H1 (cell line): Measurements from ENCODE around the gene SLC30A7.
A peak's percentile ranks its signal among the peaks of the same experiment; 100 is the strongest.

Experiments used
- CHD7 ChIP-seq: fragments of 300-600 bp; sonication (generic); IDR thresholded peaks from 2 replicates; pipeline ENCODE4 v1.7.1; 2012; ENCODE audit warnings: low read length, moderate library complexity, mild to moderate bottlenecking, inconsistent platforms; ENCODE audit not compliant: insufficient replicate concordance
- CTCF ChIP-seq, 3 experiments: IDR thresholded peaks; 1 replicate in 2 of 3; 2 replicates in 1 of 3; pipeline versions ENCODE4 v1.5.1 to v1.6.1; 2011; ENCODE audit warnings: low read length in 3 of 3, mild to moderate bottlenecking in 3 of 3, inconsistent platforms in 2 of 3, low read depth in 1 of 3, moderate library complexity in 1 of 3; ENCODE audit not compliant: insufficient read depth in 1 of 3; ENCODE audit errors: control extremely low read depth in 1 of 3
- GABPA ChIP-seq: IDR thresholded peaks from 2 replicates; pipeline ENCODE4 v1.6.1; 2011; ENCODE audit warnings: mild to moderate bottlenecking, low read length, moderate library complexity, borderline replicate concordance; ENCODE audit not compliant: insufficient read depth
- JUN ChIP-seq: IDR thresholded peaks from 2 replicates; pipeline ENCODE4 v1.6.1; 2011; ENCODE audit warnings: low read depth, mild to moderate bottlenecking, improper control_type of control experiment, low read length
- KDM1A ChIP-seq: fragments of 200-600, 300-600 bp; sonication (generic); IDR thresholded peaks from 2 replicates; pipeline ENCODE4 v1.7.1; 2016; ENCODE audit warnings: mild to moderate bottlenecking, low read length, borderline replicate concordance
- YY1 ChIP-seq: IDR thresholded peaks from 2 replicates; pipeline ENCODE4 v1.6.1; 2011; ENCODE audit warnings: low read depth, mild to moderate bottlenecking, low read length
- ZNF274 ChIP-seq: IDR thresholded peaks from 2 replicates; pipeline ENCODE4 v1.7.0; 2012; ENCODE audit warnings: low read length, borderline replicate concordance; ENCODE audit errors: extremely low read depth

GRCh38 chr1:100894603-100895539 lies 1.0 kb upstream of the SLC30A7 start, which contains the start of gene EXTL2:
- TF ChIP-seq YY1 = peak; percentile 60
- TF ChIP-seq KDM1A = no peak
- TF ChIP-seq GABPA = no peak; the same call in 1 of the 2 replicates
- TF ChIP-seq CTCF (IDR thresholded peaks at IDR 0.05; ENCODE audit: control extremely low read depth in 1 of 3, insufficient read depth in 1 of 3, low read depth in 1 of 3, low read length in 3 of 3) = no peak
- TF ChIP-seq CHD7 = no peak
- TF ChIP-seq ZNF274 = no peak
- no peak for TF ChIP-seq JUN
